Immature natural killer cell (primary cell): Measurements from ENCODE around the gene CAPN12. TPM values are rescaled to one million over a fixed set of nuclear protein-coding genes. Genes with fewer than 3 reads are reported as not detected.
"Not testable (repeated sequence)": the region's sequence is repeated elsewhere in the genome, so short reads cannot be mapped to it uniquely, and the experiment has no call there.

Source experiments
- DNase-seq, 3 donors: peaks; one replicate each; pipeline ENCODE4 v3.0.0; 2022; ENCODE audit warnings: mixed read lengths in 1 of 3
- H3K27ac Mint-ChIP-seq, 6 donors: one replicate each; pipeline ENCODE4 v1.8.0; 2020; ENCODE audit warnings: mixed read lengths in 6 of 6, mild to moderate bottlenecking in 5 of 6, inconsistent platforms in 4 of 6, moderate library complexity in 3 of 6
- H3K27me3 Mint-ChIP-seq, 3 donors: one replicate each; pipeline ENCODE4 v1.8.0; 2020 to 2021; ENCODE audit warnings: low read depth in 3 of 3, mild to moderate bottlenecking in 3 of 3, mixed read lengths in 3 of 3, moderate library complexity in 3 of 3, inconsistent platforms in 1 of 3
- H3K36me3 Mint-ChIP-seq, 3 donors: one replicate each; pipeline ENCODE4 v1.8.0; 2020; ENCODE audit warnings: mixed read lengths in 3 of 3, inconsistent platforms in 2 of 3, mild to moderate bottlenecking in 2 of 3
- H3K4me1 Mint-ChIP-seq, 2 donors: one replicate each; pipeline ENCODE4 v1.8.0; 2020; ENCODE audit warnings: inconsistent platforms in 2 of 2, mild to moderate bottlenecking in 2 of 2, mixed read lengths in 2 of 2, moderate library complexity in 1 of 2
- H3K4me3 Mint-ChIP-seq, 5 donors: one replicate each; pipeline ENCODE4 v1.8.0; 2020; ENCODE audit warnings: mild to moderate bottlenecking in 5 of 5, mixed read lengths in 5 of 5, inconsistent platforms in 3 of 5, moderate library complexity in 3 of 5
- H3K9me3 Mint-ChIP-seq, 6 donors: one replicate each; pipeline ENCODE4 v1.8.0; 2020; ENCODE audit warnings: mild to moderate bottlenecking in 6 of 6, mixed read lengths in 6 of 6, inconsistent platforms in 4 of 6, moderate library complexity in 3 of 6
- polyA plus RNA-seq, 3 donors: library from polyadenylated mRNA; unstranded; fragments of 300-500 nt; fragmentation: Illumina TruSeq; gene quantifications; one replicate each; pipeline ENCODE4 v1.2.3, GENCODE V29; 2021

CAPN12 gene
- polyA plus RNA-seq, 3 donors from 2014 or later, result 25.7 to 72.8 (median 55.1) TPM

GRCh38 chr19:38782212-38782611 lies 37.9 kb upstream of the CAPN12 start:
- not testable (repeated sequence) for H3K27ac Mint-ChIP-seq, H3K4me3 Mint-ChIP-seq, DNase-seq, H3K9me3 Mint-ChIP-seq, H3K27me3 Mint-ChIP-seq, H3K4me1 Mint-ChIP-seq, H3K36me3 Mint-ChIP-seq

GRCh38 chr19:38781058-38781457 lies 36.8 kb upstream of the CAPN12 start:
- Mint-ChIP-seq H3K27me3 (peaks cover 0 to 2% (median 0%) of the 10 kb centered on the region in 3 donors), H3K27ac (no peak overlapping the region), H3K9me3 (no peaks in the 10 kb centered on the region), H3K4me3 (no peak overlapping the region), H3K4me1 (no peaks in the 10 kb centered on the region), H3K36me3 (no peaks in the 10 kb centered on the region)
- DNase-seq, result no peak

- Mint-ChIP-seq H3K4me3 (no peak overlapping the region), H3K36me3 (no peaks in the 10 kb centered on the region), H3K4me1 (no peaks in the 10 kb centered on the region), H3K27me3 (peaks cover 0 to 2% (median 0%) of the 10 kb centered on the region in 3 donors), H3K9me3 (no peaks in the 10 kb centered on the region), H3K27ac (no peak overlapping the region)
- no peak for DNase-seq
Measured at GRCh38 chr19:38780443-38780842, 36.2 kb upstream of the CAPN12 start.

GRCh38 chr19:38778733-38779132 lies 34.5 kb upstream of the CAPN12 start:
- H3K27ac Mint-ChIP-seq, result no peak overlapping the region
- no peak overlapping the region for H3K4me3 Mint-ChIP-seq

GRCh38 chr19:38774181-38774950 lies 30.1 kb upstream of the CAPN12 start:
- H3K9me3 Mint-ChIP-seq, result no peaks in the 10 kb centered on the region
- H3K4me3 Mint-ChIP-seq, result no peak overlapping the region
- no peaks in the 10 kb centered on the region for H3K27me3 Mint-ChIP-seq
- no peaks in the 10 kb centered on the region for H3K36me3 Mint-ChIP-seq
- H3K4me1 Mint-ChIP-seq, result peaks cover 3% of the 10 kb centered on the region in 2 donors
- H3K27ac Mint-ChIP-seq, result peak overlapping the region in 1 of 6 donors; percentile 45
- DNase-seq, result no peak

More at GRCh38 chr19:38778733-38779132, 34.5 kb upstream of the CAPN12 start:
- Mint-ChIP-seq H3K9me3 (no peaks in the 10 kb centered on the region), H3K27me3 (peaks cover 0 to 2% (median 0%) of the 10 kb centered on the region in 3 donors), H3K4me1 (no peaks in the 10 kb centered on the region), H3K36me3 (no peaks in the 10 kb centered on the region)
- DNase-seq, result no peak

- H3K9me3 Mint-ChIP-seq, result no peaks in the 10 kb centered on the region
Measured at GRCh38 chr19:38773469-38774177, 29.3 kb upstream of the CAPN12 start, which contains the start of gene LGALS7. Gene LGALS7 (minus strand): TSS chr19:38773517. CDS start chr19:38773492, 25 bp downstream.

GRCh38 chr19:38771569-38771968 lies 27.3 kb upstream of the CAPN12 start:
- not testable (repeated sequence) for H3K27me3 Mint-ChIP-seq, H3K9me3 Mint-ChIP-seq, H3K4me3 Mint-ChIP-seq, H3K36me3 Mint-ChIP-seq, DNase-seq, H3K27ac Mint-ChIP-seq, H3K4me1 Mint-ChIP-seq

More at GRCh38 chr19:38773469-38774177, 29.3 kb upstream of the CAPN12 start, which contains the start of gene LGALS7:
- H3K27ac Mint-ChIP-seq, result peak within 1 kb of the TSS in 1 of 6 donors; percentile 45
- H3K4me1 Mint-ChIP-seq, result peaks cover 7 to 9% of the 10 kb centered on the region in 2 donors
- DNase-seq, result no peak
- no peaks in the 10 kb centered on the region for H3K36me3 Mint-ChIP-seq
- H3K4me3 Mint-ChIP-seq, result no peak within 1 kb of the TSS
- H3K27me3 Mint-ChIP-seq, result peaks cover 0 to 2% (median 0%) of the 10 kb centered on the region in 3 donors

- H3K4me1 Mint-ChIP-seq, DNase-seq, H3K4me3 Mint-ChIP-seq, H3K9me3 Mint-ChIP-seq, H3K36me3 Mint-ChIP-seq, H3K27me3 Mint-ChIP-seq, H3K27ac Mint-ChIP-seq: not testable (repeated sequence)
Measured at GRCh38 chr19:38770949-38771275, 26.6 kb upstream of the CAPN12 start.

GRCh38 chr19:38770228-38770948 lies 26.1 kb upstream of the CAPN12 start:
- H3K27ac Mint-ChIP-seq, result peak overlapping the region in 1 of 6 donors; percentile 92
- H3K9me3 Mint-ChIP-seq, H3K36me3 Mint-ChIP-seq, H3K4me1 Mint-ChIP-seq, DNase-seq, H3K27me3 Mint-ChIP-seq: not testable (repeated sequence)
- peak overlapping the region in 1 of 5 donors; percentile 72 for H3K4me3 Mint-ChIP-seq

- peaks cover 0 to 2% (median 0%) of the 10 kb centered on the region in 3 donors for H3K27me3 Mint-ChIP-seq
Measured at GRCh38 chr19:38769635-38770211, 25.4 kb upstream of the CAPN12 start.

GRCh38 chr19:38766276-38767047 lies 22.2 kb upstream of the CAPN12 start:
- H3K36me3 Mint-ChIP-seq, result peaks cover 0 to 4% (median 0%) of the 10 kb centered on the region in 3 donors
- no peak for DNase-seq
- H3K4me3 Mint-ChIP-seq, result no peak overlapping the region
- H3K4me1 Mint-ChIP-seq, result peaks cover 7 to 9% of the 10 kb centered on the region in 2 donors
- peaks cover 0 to 2% (median 0%) of the 10 kb centered on the region in 3 donors for H3K27me3 Mint-ChIP-seq
- H3K27ac Mint-ChIP-seq, result no peak overlapping the region
- H3K9me3 Mint-ChIP-seq, result no peaks in the 10 kb centered on the region

More at GRCh38 chr19:38769635-38770211, 25.4 kb upstream of the CAPN12 start:
- H3K9me3 Mint-ChIP-seq, result no peaks in the 10 kb centered on the region
- peak overlapping the region; percentile 90 to 97 (median 92) for H3K27ac Mint-ChIP-seq
- peak; percentile 91 to 92 (median 92) for DNase-seq
- H3K4me3 Mint-ChIP-seq, result peak overlapping the region; percentile 65 to 85 (median 75)
- H3K36me3 Mint-ChIP-seq, result no peaks in the 10 kb centered on the region
- peaks cover 7 to 9% of the 10 kb centered on the region in 2 donors for H3K4me1 Mint-ChIP-seq

GRCh38 chr19:38765214-38765613 lies 20.9 kb upstream of the CAPN12 start:
- H3K9me3 Mint-ChIP-seq, result no peaks in the 10 kb centered on the region
- no peak for DNase-seq
- H3K4me3 Mint-ChIP-seq, result no peak overlapping the region
- H3K27me3 Mint-ChIP-seq, result peaks cover 0 to 2% (median 0%) of the 10 kb centered on the region in 3 donors
- H3K27ac Mint-ChIP-seq, result no peak overlapping the region
- peaks cover 0 to 4% (median 0%) of the 10 kb centered on the region in 3 donors for H3K36me3 Mint-ChIP-seq
- peaks cover 7 to 9% of the 10 kb centered on the region in 2 donors for H3K4me1 Mint-ChIP-seq

- H3K27ac Mint-ChIP-seq, result no peak overlapping the region
- peaks cover 0 to 2% (median 0%) of the 10 kb centered on the region in 3 donors for H3K27me3 Mint-ChIP-seq
- no peaks in the 10 kb centered on the region for H3K9me3 Mint-ChIP-seq
- peaks cover 0 to 4% (median 0%) of the 10 kb centered on the region in 3 donors for H3K36me3 Mint-ChIP-seq
- H3K4me3 Mint-ChIP-seq, result no peak overlapping the region
- DNase-seq, result no peak
- H3K4me1 Mint-ChIP-seq, result peaks cover 0 to 2% of the 10 kb centered on the region in 2 donors
Measured at GRCh38 chr19:38763795-38764220, 19.5 kb upstream of the CAPN12 start.
